HepG2 (cell line): ENCODE data around the gene SMAD7. TPM values are rescaled to one million over a fixed set of nuclear protein-coding genes. Genes with fewer than 3 reads are reported as not detected.
A peak's percentile ranks its signal among the peaks of the same experiment; 100 is the strongest.

Experiments
- CHCHD3 ChIP-seq: sonication (generic); formaldehyde crosslinking; IDR thresholded peaks from 2 replicates; pipeline ENCODE4 v1.8.0; 2022; ENCODE audit warnings: mild to moderate bottlenecking, missing genetic modification reagents, moderate library complexity
- ETV6 ChIP-seq: sonication (generic); formaldehyde crosslinking; conservative IDR thresholded peaks from 2 replicates; pipeline ENCODE4 v1.4.0; 2020; ENCODE audit warnings: missing genetic modification reagents
- KLF15 ChIP-seq: sonication (generic); formaldehyde crosslinking; IDR thresholded peaks from 2 replicates; pipeline ENCODE4 v1.8.1; 2023; ENCODE audit warnings: borderline replicate concordance, mild to moderate bottlenecking, inconsistent platforms, missing genetic modification reagents, mixed read lengths
- RBM22 ChIP-seq: fragments of 200-400 bp; formaldehyde crosslinking; optimal IDR thresholded peaks from 2 replicates; pipeline ENCODE3; 2017; ENCODE audit warnings: mild to moderate bottlenecking, low read length, moderate library complexity
- SAFB2 ChIP-seq: sonication (generic); formaldehyde crosslinking; IDR thresholded peaks from 2 replicates; pipeline ENCODE4 v1.5.1; 2020; ENCODE audit warnings: missing genetic modification reagents, low read depth, mild to moderate bottlenecking, borderline replicate concordance
- TBP ChIP-seq: sonication (generic); formaldehyde crosslinking; IDR thresholded peaks from 2 replicates; pipeline ENCODE4 v1.5.0; 2020; ENCODE audit warnings: missing genetic modification reagents
- ZNF17 ChIP-seq: sonication (generic); formaldehyde crosslinking; IDR thresholded peaks from 2 replicates; pipeline ENCODE4 v1.5.0; 2020; ENCODE audit warnings: mild to moderate bottlenecking, missing genetic modification reagents
- ZNF256 ChIP-seq: sonication (generic); formaldehyde crosslinking; conservative IDR thresholded peaks from 2 replicates; pipeline ENCODE4 v1.4.0; 2020; ENCODE audit warnings: missing genetic modification reagents
- ZNF501 ChIP-seq: sonication (generic); formaldehyde crosslinking; IDR thresholded peaks from 2 replicates; pipeline ENCODE4 v1.5.1; 2020; ENCODE audit warnings: mild to moderate bottlenecking, moderate library complexity, missing genetic modification reagents
- ZNF670 ChIP-seq: sonication (generic); formaldehyde crosslinking; IDR thresholded peaks from 2 replicates; pipeline ENCODE4 v1.8.0; 2022; ENCODE audit warnings: mild to moderate bottlenecking, missing genetic modification reagents, borderline replicate concordance
- polyA plus RNA-seq, 8 experiments: library from polyadenylated mRNA; depleted of rRNA in 3 of 8; stranded (reverse) in 7 of 8; unstranded in 1 of 8; fragments of >200 nt; fragmentation: Illumina TruSeq in 4 of 8; extraction: Trizol in 4 of 8; gene quantifications; 2 replicates each; pipeline versions ENCODE4 v1.2.1 to v1.2.3, GENCODE V29; 2011 to 2016; ENCODE audit warnings: low read depth in 4 of 8, missing spikeins in 1 of 8, mixed read lengths in 1 of 8; ENCODE audit not compliant: insufficient read depth in 1 of 8
- total RNA-seq, 5 experiments: library from RNA; depleted of rRNA; stranded (reverse); fragments of >200 nt; fragmentation: Illumina TruSeq; extraction: Trizol; gene quantifications; 2 replicates each; pipeline ENCODE4 v1.2.3, GENCODE V29; 2016; ENCODE audit warnings: low read depth in 1 of 5
- TF ChIP-seq, protein P1 (sequence below): sonication (generic); formaldehyde crosslinking; IDR thresholded peaks from 2 replicates; pipeline ENCODE4; 2020; ENCODE audit warnings: missing genetic modification reagents, mild to moderate bottlenecking, borderline replicate concordance
- TF ChIP-seq, protein P2 (sequence below): sonication (generic); formaldehyde crosslinking; conservative IDR thresholded peaks from 2 replicates; pipeline ENCODE4 v1.4.0; 2020; ENCODE audit warnings: missing genetic modification reagents
- TF ChIP-seq, protein P3 (sequence below): sonication (generic); formaldehyde crosslinking; IDR thresholded peaks from 2 replicates; pipeline ENCODE4 v1.4.0; 2020; ENCODE audit warnings: mild to moderate bottlenecking, missing genetic modification reagents
- TF ChIP-seq, protein P4 (sequence below): sonication (generic); formaldehyde crosslinking; IDR thresholded peaks from 2 replicates; pipeline ENCODE4 v1.4.0; 2020; ENCODE audit warnings: missing genetic modification reagents
- TF ChIP-seq, protein P5 (sequence below), 2 experiments: fragments of 450-650 bp in 1 of 2; sonication (generic) in 1 of 2; formaldehyde crosslinking; IDR thresholded peaks; 2 replicates each; pipeline versions ENCODE4 v1.5.0 to v1.8.0; 2020 to 2022; ENCODE audit warnings: mild to moderate bottlenecking in 1 of 2, missing genetic modification reagents in 1 of 2

Gene SMAD7
- total and polyA plus RNA-seq, 2 of the 13 experiments (the other 11 are each of a cell fraction or from before 2014, with no cell fraction given), result 17.4 to 24.7 TPM

DNA sequence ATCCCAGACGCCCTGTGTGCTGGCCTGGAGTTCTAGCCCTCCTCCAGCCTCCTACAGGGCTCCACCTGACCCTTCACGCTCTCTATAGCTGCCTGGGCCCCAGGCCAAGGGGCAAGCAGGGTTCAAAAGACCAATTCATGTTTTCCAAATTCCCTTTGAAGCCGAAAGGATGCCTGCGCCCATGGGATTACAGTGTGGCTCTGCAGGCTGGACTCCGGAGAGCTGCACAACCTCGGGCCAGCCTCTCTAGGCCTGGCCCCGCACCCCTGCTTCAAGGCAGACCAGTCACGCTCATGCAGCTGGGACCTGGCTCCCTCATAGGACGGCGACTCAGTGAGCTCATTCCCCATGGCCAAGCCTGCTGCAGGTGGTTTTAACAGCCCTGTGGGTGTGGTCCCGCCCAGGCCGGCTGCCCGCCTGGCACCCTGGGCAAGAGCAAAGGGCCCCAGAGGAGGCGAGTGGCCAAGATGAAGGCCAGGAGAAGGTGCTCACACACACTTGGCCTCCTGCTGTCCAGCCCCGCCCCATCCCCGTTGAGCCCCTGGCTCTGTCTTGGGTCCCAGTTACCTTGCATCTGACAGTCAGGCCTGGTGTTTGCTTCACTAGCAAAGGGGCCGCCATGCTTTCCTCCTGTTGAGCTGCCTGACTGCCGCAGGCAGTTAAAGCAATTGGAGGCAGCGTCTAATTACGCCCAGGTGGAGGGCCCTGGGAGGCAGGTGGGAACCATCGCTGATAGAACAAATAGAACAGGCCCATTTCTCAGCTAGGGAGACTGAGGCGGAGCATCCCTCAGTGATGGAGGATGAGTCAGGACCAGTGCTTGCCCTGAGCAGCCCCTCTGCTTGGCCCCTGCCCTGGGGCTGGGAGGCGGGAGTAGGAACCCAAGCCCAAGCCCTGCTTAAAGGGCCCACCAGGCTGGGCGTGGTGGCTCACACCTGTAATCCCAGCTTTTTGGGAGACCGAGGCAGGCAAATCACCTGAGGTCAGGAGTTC lies 56.9 kb downstream of the SMAD7 start (continued):
- TF ChIP-seq ZNF17 (CRISPR knock-in tag) (no peak), CHCHD3 (CRISPR knock-in tag) (no peak), ZNF256 (no peak), ZNF670 (CRISPR knock-in tag) (no peak), ZNF501 (CRISPR knock-in tag) (no peak), RBM22 (no peak), SAFB2 (CRISPR knock-in tag) (no peak), KLF15 (CRISPR knock-in tag) (no peak), TBP (CRISPR knock-in tag) (no peak), ETV6 (no peak)
- TF ChIP-seq, protein P1, sequence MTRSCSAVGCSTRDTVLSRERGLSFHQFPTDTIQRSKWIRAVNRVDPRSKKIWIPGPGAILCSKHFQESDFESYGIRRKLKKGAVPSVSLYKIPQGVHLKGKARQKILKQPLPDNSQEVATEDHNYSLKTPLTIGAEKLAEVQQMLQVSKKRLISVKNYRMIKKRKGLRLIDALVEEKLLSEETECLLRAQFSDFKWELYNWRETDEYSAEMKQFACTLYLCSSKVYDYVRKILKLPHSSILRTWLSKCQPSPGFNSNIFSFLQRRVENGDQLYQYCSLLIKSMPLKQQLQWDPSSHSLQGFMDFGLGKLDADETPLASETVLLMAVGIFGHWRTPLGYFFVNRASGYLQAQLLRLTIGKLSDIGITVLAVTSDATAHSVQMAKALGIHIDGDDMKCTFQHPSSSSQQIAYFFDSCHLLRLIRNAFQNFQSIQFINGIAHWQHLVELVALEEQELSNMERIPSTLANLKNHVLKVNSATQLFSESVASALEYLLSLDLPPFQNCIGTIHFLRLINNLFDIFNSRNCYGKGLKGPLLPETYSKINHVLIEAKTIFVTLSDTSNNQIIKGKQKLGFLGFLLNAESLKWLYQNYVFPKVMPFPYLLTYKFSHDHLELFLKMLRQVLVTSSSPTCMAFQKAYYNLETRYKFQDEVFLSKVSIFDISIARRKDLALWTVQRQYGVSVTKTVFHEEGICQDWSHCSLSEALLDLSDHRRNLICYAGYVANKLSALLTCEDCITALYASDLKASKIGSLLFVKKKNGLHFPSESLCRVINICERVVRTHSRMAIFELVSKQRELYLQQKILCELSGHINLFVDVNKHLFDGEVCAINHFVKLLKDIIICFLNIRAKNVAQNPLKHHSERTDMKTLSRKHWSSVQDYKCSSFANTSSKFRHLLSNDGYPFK, result no peak
- TF ChIP-seq, protein P2, sequence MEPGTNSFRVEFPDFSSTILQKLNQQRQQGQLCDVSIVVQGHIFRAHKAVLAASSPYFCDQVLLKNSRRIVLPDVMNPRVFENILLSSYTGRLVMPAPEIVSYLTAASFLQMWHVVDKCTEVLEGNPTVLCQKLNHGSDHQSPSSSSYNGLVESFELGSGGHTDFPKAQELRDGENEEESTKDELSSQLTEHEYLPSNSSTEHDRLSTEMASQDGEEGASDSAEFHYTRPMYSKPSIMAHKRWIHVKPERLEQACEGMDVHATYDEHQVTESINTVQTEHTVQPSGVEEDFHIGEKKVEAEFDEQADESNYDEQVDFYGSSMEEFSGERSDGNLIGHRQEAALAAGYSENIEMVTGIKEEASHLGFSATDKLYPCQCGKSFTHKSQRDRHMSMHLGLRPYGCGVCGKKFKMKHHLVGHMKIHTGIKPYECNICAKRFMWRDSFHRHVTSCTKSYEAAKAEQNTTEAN (CRISPR knock-in tag), result peak; percentile 66
- TF ChIP-seq, protein P3, sequence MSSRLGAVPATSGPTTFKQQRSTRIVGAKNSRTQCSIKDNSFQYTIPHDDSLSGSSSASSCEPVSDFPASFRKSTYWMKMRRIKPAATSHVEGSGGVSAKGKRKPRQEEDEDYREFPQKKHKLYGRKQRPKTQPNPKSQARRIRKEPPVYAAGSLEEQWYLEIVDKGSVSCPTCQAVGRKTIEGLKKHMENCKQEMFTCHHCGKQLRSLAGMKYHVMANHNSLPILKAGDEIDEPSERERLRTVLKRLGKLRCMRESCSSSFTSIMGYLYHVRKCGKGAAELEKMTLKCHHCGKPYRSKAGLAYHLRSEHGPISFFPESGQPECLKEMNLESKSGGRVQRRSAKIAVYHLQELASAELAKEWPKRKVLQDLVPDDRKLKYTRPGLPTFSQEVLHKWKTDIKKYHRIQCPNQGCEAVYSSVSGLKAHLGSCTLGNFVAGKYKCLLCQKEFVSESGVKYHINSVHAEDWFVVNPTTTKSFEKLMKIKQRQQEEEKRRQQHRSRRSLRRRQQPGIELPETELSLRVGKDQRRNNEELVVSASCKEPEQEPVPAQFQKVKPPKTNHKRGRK (CRISPR knock-in tag), result no peak
- TF ChIP-seq, protein P4, sequence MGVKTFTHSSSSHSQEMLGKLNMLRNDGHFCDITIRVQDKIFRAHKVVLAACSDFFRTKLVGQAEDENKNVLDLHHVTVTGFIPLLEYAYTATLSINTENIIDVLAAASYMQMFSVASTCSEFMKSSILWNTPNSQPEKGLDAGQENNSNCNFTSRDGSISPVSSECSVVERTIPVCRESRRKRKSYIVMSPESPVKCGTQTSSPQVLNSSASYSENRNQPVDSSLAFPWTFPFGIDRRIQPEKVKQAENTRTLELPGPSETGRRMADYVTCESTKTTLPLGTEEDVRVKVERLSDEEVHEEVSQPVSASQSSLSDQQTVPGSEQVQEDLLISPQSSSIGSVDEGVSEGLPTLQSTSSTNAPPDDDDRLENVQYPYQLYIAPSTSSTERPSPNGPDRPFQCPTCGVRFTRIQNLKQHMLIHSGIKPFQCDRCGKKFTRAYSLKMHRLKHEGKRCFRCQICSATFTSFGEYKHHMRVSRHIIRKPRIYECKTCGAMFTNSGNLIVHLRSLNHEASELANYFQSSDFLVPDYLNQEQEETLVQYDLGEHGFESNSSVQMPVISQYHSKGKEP (CRISPR knock-in tag), result no peak
- TF ChIP-seq, protein P5, sequence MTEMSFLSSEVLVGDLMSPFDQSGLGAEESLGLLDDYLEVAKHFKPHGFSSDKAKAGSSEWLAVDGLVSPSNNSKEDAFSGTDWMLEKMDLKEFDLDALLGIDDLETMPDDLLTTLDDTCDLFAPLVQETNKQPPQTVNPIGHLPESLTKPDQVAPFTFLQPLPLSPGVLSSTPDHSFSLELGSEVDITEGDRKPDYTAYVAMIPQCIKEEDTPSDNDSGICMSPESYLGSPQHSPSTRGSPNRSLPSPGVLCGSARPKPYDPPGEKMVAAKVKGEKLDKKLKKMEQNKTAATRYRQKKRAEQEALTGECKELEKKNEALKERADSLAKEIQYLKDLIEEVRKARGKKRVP (CRISPR knock-in tag; IDR thresholded peaks at IDR 0.05), result no peak
